ENCODE data around the gene WDFY3.

GRCh38 chr4:84753321-84753972 is 213.0 kb downstream of the WDFY3 start:
- no peak for TF ChIP-seq CTCF (IDR thresholded peaks at IDR 0.05)
- TF ChIP-seq POLR2A (IDR thresholded peaks at IDR 0.05), result no peak
- no peak for TF ChIP-seq EP300 (IDR thresholded peaks at IDR 0.05)
- no peak for TF ChIP-seq POLR2AphosphoS5 (IDR thresholded peaks at IDR 0.05)

All from stomach (tissue), 4 donors.